CD4-positive, CD25-positive, alpha-beta regulatory T cell (primary cell): ENCODE measurements around the gene MB21D2. TPM values are rescaled to one million over a fixed set of nuclear protein-coding genes. Genes with fewer than 3 reads are reported as not detected.

Experiments
- ATAC-seq, 2 donors: fragments of 150-1000 bp; cut with Tn5 transposase; one replicate each; pipeline ENCODE4 v1.10.0; 2021; ENCODE audit warnings: low read depth in 2 of 2, moderate number of reproducible peaks in 2 of 2, moderate library complexity in 1 of 2
- DNase-seq, 3 donors: peaks; one replicate each; pipeline versions ENCODE4 v3.0.0 to v3.0.0-alpha.2; 2012 to 2022; ENCODE audit warnings: mixed read lengths in 1 of 3
- H3K27ac ChIP-seq: one replicate; pipeline ENCODE4 v1.7.0; 2013; ENCODE audit warnings: mild to moderate bottlenecking, low read length; ENCODE audit not compliant: insufficient read depth, poor library complexity, severe bottlenecking
- H3K27me3 ChIP-seq: one replicate; pipeline ENCODE4 v1.7.0; 2013; ENCODE audit warnings: low read length; ENCODE audit not compliant: control insufficient read depth, insufficient read depth
- H3K36me3 ChIP-seq: one replicate; pipeline ENCODE4 v1.7.0; 2013; ENCODE audit warnings: mild to moderate bottlenecking, low read length, moderate library complexity; ENCODE audit not compliant: control insufficient read depth, insufficient read depth
- H3K4me1 ChIP-seq: 2 replicates; pipeline ENCODE4 v1.7.0; 2013; ENCODE audit warnings: mild to moderate bottlenecking, low read length; ENCODE audit not compliant: insufficient read depth, control insufficient read depth, poor library complexity, severe bottlenecking
- H3K4me3 ChIP-seq: one replicate; pipeline ENCODE4 v1.7.0; 2013; ENCODE audit warnings: low read depth, mild to moderate bottlenecking, low read length, moderate library complexity
- H3K9me3 ChIP-seq, 2 experiments: 1 replicate in 1 of 2; 2 replicates in 1 of 2; pipeline ENCODE4 v1.7.0; 2013; ENCODE audit warnings: low read length in 2 of 2, mild to moderate bottlenecking in 1 of 2, moderate library complexity in 1 of 2; ENCODE audit not compliant: control insufficient read depth in 2 of 2
- H3K27ac Mint-ChIP-seq, 3 donors: one replicate each; pipeline ENCODE4 v1.8.0; 2020 to 2022; ENCODE audit warnings: mild to moderate bottlenecking in 3 of 3, mixed read lengths in 3 of 3, moderate library complexity in 2 of 3
- H3K27me3 Mint-ChIP-seq: one replicate; pipeline ENCODE4 v1.8.0; 2022; ENCODE audit warnings: mild to moderate bottlenecking, mixed read lengths
- H3K36me3 Mint-ChIP-seq: one replicate; pipeline ENCODE4 v1.8.0; 2020; ENCODE audit warnings: mixed read lengths
- H3K4me1 Mint-ChIP-seq, 4 donors: one replicate each; pipeline ENCODE4 v1.8.0; 2020 to 2022; ENCODE audit warnings: mixed read lengths in 4 of 4, mild to moderate bottlenecking in 1 of 4
- H3K4me3 Mint-ChIP-seq, 4 donors: one replicate each; pipeline ENCODE4 v1.8.0; 2020 to 2022; ENCODE audit warnings: mild to moderate bottlenecking in 4 of 4, mixed read lengths in 4 of 4, moderate library complexity in 3 of 4
- H3K9me3 Mint-ChIP-seq, 7 donors: one replicate each; pipeline ENCODE4 v1.8.0; 2020 to 2022; ENCODE audit warnings: mixed read lengths in 7 of 7, mild to moderate bottlenecking in 3 of 7, moderate library complexity in 2 of 7
- polyA plus RNA-seq, 4 donors: library from polyadenylated mRNA; unstranded; fragments of 300-500 nt; fragmentation: Illumina TruSeq; gene quantifications; one replicate each; pipeline ENCODE4 v1.2.3, GENCODE V29; 2021
- total RNA-seq: library from RNA; stranded (reverse); gene quantifications from one replicate; pipeline ENCODE4 v1.2.3, GENCODE V29; 2022

The MB21D2 gene
- total and polyA plus RNA-seq, 5 donors from 2014 or later: 2.6 to 10.8 (median 3.3) TPM

- no peaks in the 10 kb centered on the region for H3K27me3 Mint-ChIP-seq
- H3K27ac Mint-ChIP-seq: peak overlapping the region in 1 of 3 donors; percentile 64
- H3K4me3 Mint-ChIP-seq: peak overlapping the region in 1 of 4 donors; percentile 2
- no peaks in the 10 kb centered on the region for H3K36me3 ChIP-seq
- peaks cover 15 to 71% (median 38%) of the 10 kb centered on the region in 4 donors for H3K4me1 Mint-ChIP-seq
- H3K27me3 ChIP-seq: no peaks in the 10 kb centered on the region
- no peak overlapping the region for H3K4me3 ChIP-seq
- H3K9me3 Mint-ChIP-seq: no peaks in the 10 kb centered on the region
- DNase-seq (no peak), ATAC-seq (no peak)
- H3K9me3 ChIP-seq: no peaks in the 10 kb centered on the region
- no peaks in the 10 kb centered on the region for H3K36me3 Mint-ChIP-seq
- peaks cover 65% of the 10 kb centered on the region for H3K4me1 ChIP-seq
- H3K27ac ChIP-seq: peak overlapping the region; percentile 89
These were observed 27.0 kb downstream of the MB21D2 start for GRCh38 chr3:192890347-192891335.

- no peaks in the 10 kb centered on the region for H3K36me3 Mint-ChIP-seq
- no peak overlapping the region for H3K4me3 ChIP-seq
- DNase-seq (no peak), ATAC-seq (no peak)
- H3K9me3 Mint-ChIP-seq: no peaks in the 10 kb centered on the region
- no peaks in the 10 kb centered on the region for H3K36me3 ChIP-seq
- H3K27me3 ChIP-seq: no peaks in the 10 kb centered on the region
- H3K4me1 ChIP-seq: peaks cover 60% of the 10 kb centered on the region
- H3K4me3 Mint-ChIP-seq: no peak overlapping the region
- no peaks in the 10 kb centered on the region for H3K9me3 ChIP-seq
- peaks cover 13 to 62% (median 33%) of the 10 kb centered on the region in 4 donors for H3K4me1 Mint-ChIP-seq
- H3K27me3 Mint-ChIP-seq: no peaks in the 10 kb centered on the region
- peak overlapping the region in 1 of 3 donors; percentile 8 for H3K27ac Mint-ChIP-seq
- H3K27ac ChIP-seq: no peak overlapping the region
These were observed 28.0 kb downstream of the MB21D2 start for GRCh38 chr3:192889679-192890078.

GRCh38 chr3:192888190-192888589 is 29.5 kb downstream of the MB21D2 start:
- Mint-ChIP-seq H3K27ac (peak overlapping the region in 1 of 3 donors; percentile 60), H3K4me3 (peak overlapping the region in 1 of 4 donors; percentile 23), H3K36me3 (no peaks in the 10 kb centered on the region), H3K4me1 (peaks cover 9 to 47% (median 23%) of the 10 kb centered on the region in 4 donors), H3K27me3 (no peaks in the 10 kb centered on the region), H3K9me3 (no peaks in the 10 kb centered on the region)
- no peak overlapping the region for H3K4me3 ChIP-seq
- H3K27ac ChIP-seq: no peak overlapping the region
- DNase-seq: no peak
- no peaks in the 10 kb centered on the region for H3K9me3 ChIP-seq
- peaks cover 45% of the 10 kb centered on the region for H3K4me1 ChIP-seq
- no peaks in the 10 kb centered on the region for H3K27me3 ChIP-seq
- H3K36me3 ChIP-seq: no peaks in the 10 kb centered on the region
- no peak for ATAC-seq

GRCh38 chr3:192887701-192888100 is 30.0 kb downstream of the MB21D2 start:
- no peaks in the 10 kb centered on the region for H3K36me3 Mint-ChIP-seq
- H3K4me3 Mint-ChIP-seq: peak overlapping the region in 3 of 4 donors; percentile 23 to 72 (median 64)
- no peaks in the 10 kb centered on the region for H3K27me3 Mint-ChIP-seq
- Histone ChIP-seq H3K36me3 (no peaks in the 10 kb centered on the region), H3K27me3 (no peaks in the 10 kb centered on the region), H3K9me3 (no peaks in the 10 kb centered on the region), H3K4me1 (peaks cover 41% of the 10 kb centered on the region), H3K4me3 (peak overlapping the region; percentile 72), H3K27ac (no peak overlapping the region)
- ATAC-seq (no peak), DNase-seq (peak in 1 of 3 donors; percentile 50)
- H3K9me3 Mint-ChIP-seq: no peaks in the 10 kb centered on the region
- peak overlapping the region in 1 of 3 donors; percentile 60 for H3K27ac Mint-ChIP-seq
- H3K4me1 Mint-ChIP-seq: peaks cover 7 to 42% (median 19%) of the 10 kb centered on the region in 4 donors

- peak overlapping the region in 1 of 3 donors; percentile 38 for H3K27ac Mint-ChIP-seq
- Histone ChIP-seq H3K4me3 (peak overlapping the region; percentile 72), H3K27me3 (no peaks in the 10 kb centered on the region), H3K27ac (no peak overlapping the region), H3K9me3 (no peaks in the 10 kb centered on the region), H3K36me3 (no peaks in the 10 kb centered on the region), H3K4me1 (peaks cover 35% of the 10 kb centered on the region)
- no peaks in the 10 kb centered on the region for H3K36me3 Mint-ChIP-seq
- ATAC-seq (no peak), DNase-seq (peak in 1 of 3 donors; percentile 54)
- H3K9me3 Mint-ChIP-seq: no peaks in the 10 kb centered on the region
- peak overlapping the region; percentile 29 to 72 (median 52) for H3K4me3 Mint-ChIP-seq
- H3K4me1 Mint-ChIP-seq: peaks cover 7 to 38% (median 16%) of the 10 kb centered on the region in 4 donors
- no peaks in the 10 kb centered on the region for H3K27me3 Mint-ChIP-seq
These were observed 30.6 kb downstream of the MB21D2 start for GRCh38 chr3:192887047-192887446.

GRCh38 chr3:192884777-192885773 is 32.6 kb downstream of the MB21D2 start:
- Histone ChIP-seq H3K27ac (no peak overlapping the region), H3K4me3 (no peak overlapping the region), H3K36me3 (no peaks in the 10 kb centered on the region), H3K4me1 (peaks cover 27% of the 10 kb centered on the region), H3K9me3 (no peaks in the 10 kb centered on the region), H3K27me3 (no peaks in the 10 kb centered on the region)
- no peaks in the 10 kb centered on the region for H3K9me3 Mint-ChIP-seq
- H3K36me3 Mint-ChIP-seq: no peaks in the 10 kb centered on the region
- no peaks in the 10 kb centered on the region for H3K27me3 Mint-ChIP-seq
- H3K4me1 Mint-ChIP-seq: peaks cover 0 to 20% (median 14%) of the 10 kb centered on the region in 4 donors
- H3K27ac Mint-ChIP-seq: peak overlapping the region in 2 of 3 donors; percentile 4 to 43
- H3K4me3 Mint-ChIP-seq: peak overlapping the region in 1 of 4 donors; percentile 7
- ATAC-seq: no peak
- no peak for DNase-seq

- Histone ChIP-seq H3K9me3 (no peaks in the 10 kb centered on the region), H3K4me1 (peaks cover 15% of the 10 kb centered on the region), H3K4me3 (no peak overlapping the region), H3K27me3 (no peaks in the 10 kb centered on the region), H3K36me3 (no peaks in the 10 kb centered on the region), H3K27ac (no peak overlapping the region)
- no peak overlapping the region for H3K27ac Mint-ChIP-seq
- no peaks in the 10 kb centered on the region for H3K9me3 Mint-ChIP-seq
- ATAC-seq (no peak), DNase-seq (no peak)
- no peaks in the 10 kb centered on the region for H3K36me3 Mint-ChIP-seq
- H3K27me3 Mint-ChIP-seq: no peaks in the 10 kb centered on the region
- peaks cover 0 to 8% (median 8%) of the 10 kb centered on the region in 4 donors for H3K4me1 Mint-ChIP-seq
- H3K4me3 Mint-ChIP-seq: no peak overlapping the region
These were observed 34.1 kb downstream of the MB21D2 start for GRCh38 chr3:192883512-192883911.
